ENCODE results near the gene LRMDA.

DNA sequence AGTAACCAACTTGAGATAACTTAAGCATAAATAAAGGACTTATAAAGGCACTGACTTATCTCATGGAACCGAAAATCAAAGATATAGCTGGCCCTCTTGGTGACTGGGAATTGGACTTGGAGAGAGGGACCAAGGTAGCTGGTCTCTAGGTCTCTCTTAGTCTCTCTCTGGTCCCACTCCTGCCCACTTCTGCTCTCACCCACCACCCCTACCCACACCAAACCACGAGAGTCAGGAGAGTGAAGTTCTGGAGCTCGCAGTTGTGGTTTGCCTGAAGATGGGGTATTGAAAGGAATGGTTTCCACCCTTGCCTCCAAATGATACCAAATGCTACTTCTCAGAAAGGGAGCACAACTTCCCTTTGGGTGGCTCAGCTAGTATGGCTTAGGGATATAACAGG lies 216.3 kb downstream of the LRMDA start:
- TF ChIP-seq, protein P1, sequence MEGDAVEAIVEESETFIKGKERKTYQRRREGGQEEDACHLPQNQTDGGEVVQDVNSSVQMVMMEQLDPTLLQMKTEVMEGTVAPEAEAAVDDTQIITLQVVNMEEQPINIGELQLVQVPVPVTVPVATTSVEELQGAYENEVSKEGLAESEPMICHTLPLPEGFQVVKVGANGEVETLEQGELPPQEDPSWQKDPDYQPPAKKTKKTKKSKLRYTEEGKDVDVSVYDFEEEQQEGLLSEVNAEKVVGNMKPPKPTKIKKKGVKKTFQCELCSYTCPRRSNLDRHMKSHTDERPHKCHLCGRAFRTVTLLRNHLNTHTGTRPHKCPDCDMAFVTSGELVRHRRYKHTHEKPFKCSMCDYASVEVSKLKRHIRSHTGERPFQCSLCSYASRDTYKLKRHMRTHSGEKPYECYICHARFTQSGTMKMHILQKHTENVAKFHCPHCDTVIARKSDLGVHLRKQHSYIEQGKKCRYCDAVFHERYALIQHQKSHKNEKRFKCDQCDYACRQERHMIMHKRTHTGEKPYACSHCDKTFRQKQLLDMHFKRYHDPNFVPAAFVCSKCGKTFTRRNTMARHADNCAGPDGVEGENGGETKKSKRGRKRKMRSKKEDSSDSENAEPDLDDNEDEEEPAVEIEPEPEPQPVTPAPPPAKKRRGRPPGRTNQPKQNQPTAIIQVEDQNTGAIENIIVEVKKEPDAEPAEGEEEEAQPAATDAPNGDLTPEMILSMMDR (conservative IDR thresholded peaks at IDR 0.05; ENCODE audit: low read depth, low read length) = no peak
- no peak for TF ChIP-seq EZH2 (IDR thresholded peaks at IDR 0.05; ENCODE audit: borderline replicate concordance, low read depth, low read length, poor library complexity, severe bottlenecking)
